Left lung (tissue), 14 donors: ENCODE results near the gene ZNF287. TPM values are rescaled to one million over a fixed set of nuclear protein-coding genes. Genes with fewer than 3 reads are reported as not detected.
A peak's percentile ranks its signal among the peaks of the same experiment; 100 is the strongest.

Experiments used
- ATAC-seq: fragments of 200-7000 bp; cut with Tn5 transposase; one replicate; pipeline ENCODE4 v1.9.1; 2020; ENCODE audit warnings: moderate library complexity
- DNase-seq, 4 donors: peaks; one replicate each; pipeline ENCODE4 v3.0.0-alpha.2; 2013 to 2020
- H3K27ac ChIP-seq, 2 donors: fragments of 200-600 bp; sonication (generic) in 1 of 2; one replicate each; pipeline versions ENCODE4 v1.5.0 to v1.8.0; 2020 to 2021
- H3K27me3 ChIP-seq, 2 donors: fragments of 200-600 bp; sonication (generic) in 1 of 2; one replicate each; pipeline versions ENCODE4 v1.5.0 to v1.8.0; 2020 to 2021
- H3K36me3 ChIP-seq, 2 donors: fragments of 200-600 bp; sonication (generic) in 1 of 2; one replicate each; pipeline versions ENCODE4 v1.5.0 to v1.8.0; 2020 to 2021
- H3K4me1 ChIP-seq, 2 donors: fragments of 200-600 bp; one replicate each; pipeline ENCODE4 v1.8.0; 2021
- H3K4me3 ChIP-seq, 2 donors: fragments of 200-600 bp; sonication (generic) in 1 of 2; one replicate each; pipeline versions ENCODE4 v1.5.0 to v1.8.0; 2020 to 2021; ENCODE audit warnings: mild to moderate bottlenecking in 1 of 2
- H3K9me3 ChIP-seq, 2 donors: fragments of 200-600 bp; sonication (generic) in 1 of 2; one replicate each; pipeline versions ENCODE4 v1.5.0 to v1.8.0; 2020 to 2021
- intact Hi-C, 2 donors: fragments of 100-400 bp; cut with DNase I; formaldehyde crosslinking; loops; one replicate each; pipeline versions ENCODE4 v1.11.2 to v1.14.2; 2022
- long read RNA-seq, 12 donors: library from polyadenylated mRNA in 2 of 12; unstranded in 2 of 12; transcript quantifications; one replicate each; pipeline ENCODE4 v2.0.0 and lab custom pipeline, GENCODE V29; 2019 to 2026
- polyA plus RNA-seq, 6 donors: library from polyadenylated mRNA; unstranded; fragments of 120-200 nt; gene quantifications; one replicate each; pipeline ENCODE4 v1.2.1, GENCODE V29; 2013; ENCODE audit not compliant: insufficient read length in 6 of 6
- total RNA-seq, 2 donors: library from RNA; stranded (reverse); fragmentation: NEBNext Ultra II Directional; extraction: Animal tissue kit (Norgen Biotek cat#: 25700); gene quantifications; one replicate each; pipeline ENCODE4 v1.2.1, GENCODE V29; 2021
- TF ChIP-seq, protein P1 (sequence below), 2 donors: fragments of 200-600 bp; sonication (generic) in 1 of 2; IDR thresholded peaks; one replicate each; pipeline versions ENCODE4 v1.5.0 to v1.8.0; 2021; ENCODE audit warnings: antibody characterized with exemption in 2 of 2
- donor health status: DM: no; HTN: yes; CAD: no.
- donor health status: DM: no; HTN: no; CAD: no.

ZNF287 gene
- total RNA-seq (1 to 10 TPM; 3.4 to 5.9 TPM), polyA plus RNA-seq (1 to 10 TPM; 7.5 to 10.0 (median 8.9) TPM)
- long read RNA-seq, donor 1, partial matches to known transcripts = 0 of 1 reads
- long read RNA-seq, donor 1, other reads (novel, unspliced or antisense) = 0 of 1 reads
- long read RNA-seq, donor 2, partial matches to known transcripts = 0 of 4 reads
- long read RNA-seq, donor 2, other reads (novel, unspliced or antisense) = 0 of 4 reads
- long read RNA-seq, donor 3, partial matches to known transcripts = 0 of 2 reads
- long read RNA-seq, donor 3, other reads (novel, unspliced or antisense) = 0 of 2 reads
- long read RNA-seq, donor 4, partial matches to known transcripts = 0 of 4 reads
- long read RNA-seq, donor 4, other reads (novel, unspliced or antisense) = 0 of 4 reads
- long read RNA-seq, donor 5, partial matches to known transcripts = 0 of 2 reads
- long read RNA-seq, donor 5, other reads (novel, unspliced or antisense) = 0 of 2 reads
- long read RNA-seq, donor 6, partial matches to known transcripts = 0 of 3 reads
- long read RNA-seq, donor 6, other reads (novel, unspliced or antisense) = 0 of 3 reads
- long read RNA-seq, donor 7 = 0 reads
- long read RNA-seq, donor 8 = 0 reads
- long read RNA-seq, donor 9 = 0 reads
- long read RNA-seq, donor 10 = 0 reads
- long read RNA-seq, donor 11 = 0 reads
- long read RNA-seq, donor 12 = 0 reads

DNA sequence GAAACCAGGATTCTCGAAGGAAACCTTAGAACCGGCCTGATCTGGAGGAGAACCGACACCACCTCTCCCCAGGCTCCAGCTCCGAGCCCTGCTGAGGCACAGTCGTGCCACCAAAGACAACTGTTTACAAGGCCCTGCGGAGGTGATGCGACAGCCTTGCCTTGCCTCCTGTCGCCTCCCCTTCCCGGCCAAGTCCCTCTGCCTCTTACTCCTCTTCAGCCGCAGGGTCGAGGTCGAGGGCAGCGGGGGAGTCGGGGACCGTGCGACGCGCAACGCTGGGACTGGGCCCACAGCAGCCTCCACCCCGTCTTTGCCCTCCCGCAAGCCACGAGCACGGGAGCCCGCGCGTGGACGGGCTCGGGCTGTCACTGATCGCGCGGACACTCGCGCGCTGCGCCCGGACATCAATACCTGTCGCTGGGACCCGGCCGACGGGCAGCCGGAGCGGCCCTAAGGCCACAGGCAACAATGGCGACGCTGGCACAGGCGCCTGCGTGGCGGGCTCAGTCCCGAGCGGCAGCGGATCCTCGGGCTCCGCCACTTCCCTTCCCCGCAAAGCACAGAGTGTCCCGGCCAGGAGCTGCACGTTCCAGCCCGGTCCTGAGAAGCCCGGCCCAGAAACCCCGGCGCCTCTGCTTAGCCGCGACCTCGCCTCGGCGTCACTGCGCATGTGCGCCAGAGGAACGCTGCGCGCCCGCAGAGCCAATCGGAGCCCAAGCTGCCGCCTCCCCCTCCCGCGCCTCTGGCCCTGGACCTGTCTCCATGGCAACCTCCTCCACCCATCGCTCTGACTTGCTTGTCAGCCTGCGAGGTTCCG, at the start of gene ZNF287:
Gene ZNF287 (minus strand): TSS at position 664 of the 817 bp plus-strand sequence. CDS start 1,473 bp downstream, outside the sequence.
- Histone ChIP-seq H3K36me3 (peaks cover 0 to 8% of the 10 kb centered on the region in 2 donors), H3K4me1 (peaks cover 0 to 13% of the 10 kb centered on the region in 2 donors), H3K27ac (peak within 1 kb of the TSS in 1 of 2 donors; percentile 60), H3K27me3 (peaks cover 0 to 21% of the 10 kb centered on the region in 2 donors), H3K4me3 (peak within 1 kb of the TSS; percentile 77 to 87), H3K9me3 (no peaks in the 10 kb centered on the region)
- peak; percentile 86 to 96 (median 95) for DNase-seq
- intact Hi-C loops = no loop called here
- ATAC-seq = peak; percentile 100
- TF ChIP-seq, protein P1, sequence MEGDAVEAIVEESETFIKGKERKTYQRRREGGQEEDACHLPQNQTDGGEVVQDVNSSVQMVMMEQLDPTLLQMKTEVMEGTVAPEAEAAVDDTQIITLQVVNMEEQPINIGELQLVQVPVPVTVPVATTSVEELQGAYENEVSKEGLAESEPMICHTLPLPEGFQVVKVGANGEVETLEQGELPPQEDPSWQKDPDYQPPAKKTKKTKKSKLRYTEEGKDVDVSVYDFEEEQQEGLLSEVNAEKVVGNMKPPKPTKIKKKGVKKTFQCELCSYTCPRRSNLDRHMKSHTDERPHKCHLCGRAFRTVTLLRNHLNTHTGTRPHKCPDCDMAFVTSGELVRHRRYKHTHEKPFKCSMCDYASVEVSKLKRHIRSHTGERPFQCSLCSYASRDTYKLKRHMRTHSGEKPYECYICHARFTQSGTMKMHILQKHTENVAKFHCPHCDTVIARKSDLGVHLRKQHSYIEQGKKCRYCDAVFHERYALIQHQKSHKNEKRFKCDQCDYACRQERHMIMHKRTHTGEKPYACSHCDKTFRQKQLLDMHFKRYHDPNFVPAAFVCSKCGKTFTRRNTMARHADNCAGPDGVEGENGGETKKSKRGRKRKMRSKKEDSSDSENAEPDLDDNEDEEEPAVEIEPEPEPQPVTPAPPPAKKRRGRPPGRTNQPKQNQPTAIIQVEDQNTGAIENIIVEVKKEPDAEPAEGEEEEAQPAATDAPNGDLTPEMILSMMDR (IDR thresholded peaks at IDR 0.05) = no peak

DNA sequence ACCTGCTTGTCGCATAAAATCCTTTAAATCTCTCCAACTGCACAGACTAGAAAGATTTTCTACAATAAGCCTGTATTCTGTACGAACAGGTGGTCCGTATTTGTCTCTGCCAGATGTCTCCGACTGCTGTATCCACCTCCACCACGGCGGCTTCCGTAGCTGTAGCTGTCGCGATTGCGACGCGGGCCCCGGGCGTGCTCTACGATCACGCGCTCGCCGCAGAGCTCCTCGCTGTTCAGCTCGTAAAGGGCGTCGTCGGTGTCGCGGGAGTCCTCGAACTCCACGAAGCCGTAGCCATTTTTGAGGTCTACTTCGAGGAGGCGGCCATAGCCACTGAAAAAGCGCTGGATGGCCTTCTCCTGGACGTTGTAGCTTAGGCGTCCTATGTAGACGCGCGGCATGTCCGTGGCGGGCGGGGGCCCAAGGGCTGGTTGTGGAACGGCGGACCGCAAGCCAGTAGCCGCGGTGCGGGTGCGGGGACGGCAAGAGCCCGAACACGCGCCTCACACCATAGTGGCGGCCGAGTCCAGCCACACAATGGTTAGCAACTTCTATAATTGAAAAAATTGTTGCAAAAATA, 48.6 kb upstream of the ZNF287 start:
- peak in 1 of 4 donors; percentile 76 for DNase-seq
- H3K27me3 ChIP-seq = no peaks in the 10 kb centered on the region
- no peak overlapping the region for H3K4me3 ChIP-seq
- peaks cover 0 to 7% of the 10 kb centered on the region in 2 donors for H3K36me3 ChIP-seq
- H3K9me3 ChIP-seq = peaks cover 4 to 92% of the 10 kb centered on the region in 2 donors
- no peak overlapping the region for H3K27ac ChIP-seq
- TF ChIP-seq, protein P1 (IDR thresholded peaks at IDR 0.05) = no peak
- no peaks in the 10 kb centered on the region for H3K4me1 ChIP-seq
- intact Hi-C loops = no loop called here
- no peak for ATAC-seq

DNA sequence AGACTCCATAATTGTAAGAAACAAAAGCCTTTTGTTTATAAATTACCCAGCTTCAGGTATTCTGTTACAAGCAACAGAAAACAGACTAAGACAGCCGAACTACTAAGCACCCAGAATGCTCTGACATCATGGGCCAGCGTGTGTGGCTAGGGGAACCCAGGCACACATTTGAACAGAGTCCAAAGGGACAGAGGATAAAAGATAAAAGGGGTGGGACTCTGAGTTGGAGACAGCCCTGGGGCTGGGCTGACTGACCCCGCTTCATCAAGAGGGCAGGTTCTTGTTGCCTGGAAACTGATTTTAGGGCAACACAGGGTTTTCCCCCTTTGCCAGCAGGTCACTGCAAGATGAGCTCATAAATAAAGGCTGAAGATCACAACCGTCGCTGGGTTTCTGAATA, 30.5 kb upstream of the ZNF287 start:
- no peak for ATAC-seq
- Histone ChIP-seq H3K27me3 (no peaks in the 10 kb centered on the region), H3K9me3 (no peaks in the 10 kb centered on the region), H3K27ac (no peak overlapping the region), H3K36me3 (no peaks in the 10 kb centered on the region), H3K4me1 (no peaks in the 10 kb centered on the region), H3K4me3 (no peak overlapping the region)
- intact Hi-C loops = no loop called here
- TF ChIP-seq, protein P1 (IDR thresholded peaks at IDR 0.05) = no peak
- no peak for DNase-seq

DNA sequence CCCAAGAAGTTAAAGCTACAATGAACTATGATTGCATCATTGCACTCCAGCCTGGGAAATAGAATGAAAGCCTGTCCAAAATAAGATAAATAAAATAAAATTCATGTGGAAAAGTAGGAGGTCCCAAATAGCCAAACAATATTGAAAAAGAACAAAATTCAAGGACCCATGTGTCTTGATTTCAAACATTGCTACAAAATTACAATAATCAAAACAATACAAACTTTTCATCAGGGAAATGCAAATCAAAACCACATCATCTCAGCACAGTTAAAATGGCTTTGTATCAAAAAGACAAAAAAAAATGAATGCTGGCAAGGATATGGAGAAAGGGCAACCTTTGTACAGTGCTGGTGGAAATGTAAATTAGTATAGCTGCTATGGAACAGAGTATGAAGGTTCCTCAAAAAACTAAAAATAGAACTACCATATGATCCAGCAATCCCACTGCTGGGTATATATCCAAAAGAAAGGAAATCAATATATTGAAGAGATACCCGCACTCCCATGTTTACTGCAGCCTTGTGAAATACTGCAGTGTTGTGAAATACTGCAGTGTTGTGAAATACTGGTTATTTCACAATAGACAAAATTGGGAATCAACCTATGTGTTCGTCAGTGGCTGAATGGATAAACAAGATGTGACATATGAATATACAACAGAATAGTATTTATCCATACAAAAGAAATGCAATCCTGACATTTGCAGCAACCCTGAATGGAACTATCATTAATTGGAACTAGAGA, 24.5 kb upstream of the ZNF287 start:
- Histone ChIP-seq H3K27ac (no peak overlapping the region), H3K4me1 (peaks cover 0 to 8% of the 10 kb centered on the region in 2 donors), H3K9me3 (peaks cover 0 to 3% of the 10 kb centered on the region in 2 donors), H3K27me3 (peaks cover 0 to 7% of the 10 kb centered on the region in 2 donors), H3K4me3 (no peak overlapping the region), H3K36me3 (no peaks in the 10 kb centered on the region)
- intact Hi-C loops = no loop called here
- ATAC-seq (no peak), DNase-seq (peak in 2 of 4 donors; percentile 63 to 68)
- TF ChIP-seq, protein P1 (IDR thresholded peaks at IDR 0.05) = no peak
